DMS153 treated with DMSO at 0.1 percent for 48 hours (cell line): ENCODE results near the gene CASS4.

Source experiments
- DNase-seq: peaks from one replicate; lab custom pipeline; 2025; ENCODE audit not compliant: unreplicated experiment; lab: John Stamatoyannopoulos, UW

CASS4 gene

DNA sequence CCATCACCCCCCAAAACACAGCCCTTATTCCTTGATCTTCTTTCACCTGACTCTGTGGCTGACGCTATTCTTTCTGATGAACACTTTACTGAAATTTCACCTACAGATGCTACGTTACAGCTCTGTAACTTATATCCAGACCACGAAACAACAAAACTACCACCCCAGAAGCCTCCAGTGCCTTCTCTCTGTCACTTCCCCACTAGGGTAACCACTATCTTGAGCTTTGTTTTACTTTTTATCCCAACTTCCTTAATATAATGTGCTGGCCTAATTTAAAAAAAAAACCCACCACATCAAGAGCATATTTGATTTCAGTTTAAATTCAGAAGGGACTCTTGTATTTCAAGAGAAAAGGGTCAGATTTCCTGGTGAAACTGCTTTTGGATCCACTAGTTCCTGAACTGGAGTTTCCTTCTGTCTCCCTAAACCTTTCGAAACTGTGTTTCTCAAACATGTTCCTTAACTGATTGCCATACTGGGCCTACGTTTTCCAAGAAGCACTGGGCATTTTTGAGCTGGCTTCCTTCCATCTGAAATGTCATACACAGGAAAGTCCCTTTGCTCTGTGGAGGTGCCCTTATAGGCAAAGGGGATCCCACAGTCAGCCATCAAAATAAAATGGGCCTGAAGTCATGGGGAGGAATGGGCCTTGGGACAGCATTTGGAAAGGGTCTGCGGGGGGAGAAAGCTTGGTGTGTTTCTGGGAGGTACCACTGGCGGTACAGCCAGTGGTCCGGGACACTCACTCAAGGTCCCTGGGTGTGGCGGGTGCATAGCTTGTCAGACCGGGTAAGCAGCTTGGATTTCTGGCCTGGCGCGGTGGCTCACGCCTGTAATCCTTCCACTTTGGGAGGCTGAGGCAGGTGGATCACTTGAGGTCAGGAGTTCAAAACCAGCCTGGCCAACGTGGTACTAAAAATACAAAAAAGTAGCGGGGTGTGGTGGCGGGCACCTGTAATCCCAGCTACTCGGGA is 30.6 kb downstream of the CASS4 start:
- DNase-seq: no peak

DNA sequence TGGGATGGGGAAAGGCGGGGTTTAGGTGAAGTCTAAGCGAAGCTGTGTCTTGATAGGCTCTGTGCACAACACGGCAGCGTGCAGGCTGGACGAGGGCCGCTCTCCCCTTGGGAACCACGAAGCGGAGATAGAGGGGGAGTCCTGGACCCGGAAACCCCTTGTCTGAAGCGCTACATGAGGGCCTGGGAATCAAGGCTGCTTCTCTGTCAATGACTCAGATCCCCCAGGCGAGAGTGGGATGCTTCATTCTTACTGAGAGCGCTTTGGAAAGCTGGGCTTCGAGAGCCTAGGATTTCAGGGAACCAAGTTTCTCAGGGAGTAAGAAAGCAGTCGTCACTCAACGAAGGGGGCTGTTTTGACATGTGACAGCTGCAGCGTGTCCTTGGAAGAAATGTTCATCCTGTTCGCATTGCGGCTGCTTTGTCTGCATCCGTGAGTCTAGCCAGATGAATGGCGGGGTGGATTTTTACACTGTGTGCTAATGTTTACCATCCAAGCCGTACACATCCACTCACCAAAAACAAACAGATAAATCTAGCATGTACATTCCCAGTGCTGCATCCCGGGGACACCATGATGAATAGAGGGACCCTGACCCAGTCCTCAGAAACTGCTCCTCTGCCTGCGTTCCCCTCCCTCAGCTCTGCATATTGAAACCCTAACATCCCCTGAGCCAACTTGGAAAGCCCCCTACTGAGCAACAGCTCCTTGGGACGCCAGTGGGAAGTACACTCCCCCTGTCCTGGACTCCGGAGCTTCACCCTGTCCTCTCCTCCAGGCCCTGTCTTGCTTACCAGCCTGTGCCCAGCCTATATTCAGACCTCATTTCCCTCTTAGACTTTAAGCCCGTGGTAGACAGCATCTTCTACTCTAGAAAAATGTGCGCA is 31.8 kb downstream of the CASS4 start:
- DNase-seq: no peak

DNA sequence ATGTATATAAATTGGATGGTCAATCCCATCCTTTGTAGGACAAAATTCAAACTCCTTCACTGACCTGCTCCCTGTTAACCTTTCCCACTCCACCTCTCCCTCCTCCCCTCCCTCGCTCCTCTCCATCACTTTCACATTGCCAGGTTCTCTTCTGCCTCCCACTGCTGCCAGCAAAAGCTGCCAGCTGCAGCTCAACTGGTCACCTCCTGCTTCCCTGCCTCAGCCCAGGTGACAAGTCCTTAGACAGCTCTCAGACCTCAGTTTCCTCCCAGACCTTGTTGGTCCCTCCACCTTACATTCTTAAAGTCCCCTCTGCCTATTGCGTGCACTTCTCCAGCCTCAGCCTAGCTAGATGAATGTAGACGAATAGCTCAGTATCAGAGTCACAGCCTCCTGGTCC is 33.1 kb downstream of the CASS4 start:
- DNase-seq: no peak

DNA sequence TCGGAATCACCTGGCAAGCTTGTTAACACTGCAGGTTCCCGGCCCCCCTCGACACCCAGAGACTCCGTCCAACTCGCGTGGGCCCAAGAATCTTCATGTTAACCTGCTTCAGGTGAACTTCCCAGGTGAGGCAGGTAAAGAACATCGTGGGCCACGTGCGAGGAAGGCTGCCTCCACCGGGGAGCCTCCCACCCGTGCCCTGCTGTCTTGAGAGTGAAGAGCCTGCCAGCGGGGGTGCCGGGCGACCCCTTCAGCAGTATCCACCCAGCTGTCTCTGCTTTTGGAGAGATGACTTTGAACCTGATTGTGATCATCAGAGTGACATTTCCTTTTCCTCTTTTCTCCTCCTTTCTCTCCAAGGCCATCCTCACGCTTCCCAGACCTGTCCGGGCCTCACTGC is 33.5 kb downstream of the CASS4 start:
- no peak for DNase-seq

DNA sequence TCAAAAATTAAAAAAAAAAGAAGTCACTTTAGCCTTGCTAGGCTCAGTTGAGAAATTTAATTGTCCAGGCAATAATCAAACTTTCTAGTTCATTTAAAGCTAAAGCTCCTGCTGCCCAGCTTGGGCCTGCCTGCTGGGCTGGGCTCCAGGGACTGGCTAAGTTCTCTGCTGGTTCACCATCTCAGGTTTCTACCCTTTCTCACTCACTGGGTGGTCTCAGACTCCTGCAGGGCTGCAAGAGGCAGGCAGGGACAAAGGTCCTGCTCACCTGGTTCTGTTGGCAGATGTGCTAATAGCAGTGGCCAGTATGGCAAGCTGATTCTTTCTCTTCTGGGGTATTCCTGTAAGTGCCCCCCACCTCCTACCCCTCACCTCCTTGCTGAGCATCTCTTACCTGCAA is 35.2 kb downstream of the CASS4 start:
- no peak for DNase-seq

DNA sequence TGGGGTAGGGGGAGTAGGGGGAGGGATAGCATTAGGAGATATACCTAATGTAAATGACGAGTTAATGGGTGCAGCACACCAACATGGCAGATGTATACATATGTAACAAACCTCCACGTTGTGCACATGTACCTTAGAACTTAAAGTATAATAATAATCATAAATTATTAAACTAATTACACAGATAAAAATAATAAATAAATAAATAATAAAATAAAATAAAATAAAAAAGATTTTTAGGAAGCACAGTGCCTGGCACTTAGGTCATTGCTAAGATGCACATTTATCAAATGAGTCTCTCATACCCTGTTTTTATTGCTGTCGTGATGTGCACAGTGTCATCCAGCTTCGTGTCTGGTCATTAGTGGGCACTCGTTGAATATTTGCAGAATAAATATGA is 37.4 kb downstream of the CASS4 start:
- DNase-seq: no peak

DNA sequence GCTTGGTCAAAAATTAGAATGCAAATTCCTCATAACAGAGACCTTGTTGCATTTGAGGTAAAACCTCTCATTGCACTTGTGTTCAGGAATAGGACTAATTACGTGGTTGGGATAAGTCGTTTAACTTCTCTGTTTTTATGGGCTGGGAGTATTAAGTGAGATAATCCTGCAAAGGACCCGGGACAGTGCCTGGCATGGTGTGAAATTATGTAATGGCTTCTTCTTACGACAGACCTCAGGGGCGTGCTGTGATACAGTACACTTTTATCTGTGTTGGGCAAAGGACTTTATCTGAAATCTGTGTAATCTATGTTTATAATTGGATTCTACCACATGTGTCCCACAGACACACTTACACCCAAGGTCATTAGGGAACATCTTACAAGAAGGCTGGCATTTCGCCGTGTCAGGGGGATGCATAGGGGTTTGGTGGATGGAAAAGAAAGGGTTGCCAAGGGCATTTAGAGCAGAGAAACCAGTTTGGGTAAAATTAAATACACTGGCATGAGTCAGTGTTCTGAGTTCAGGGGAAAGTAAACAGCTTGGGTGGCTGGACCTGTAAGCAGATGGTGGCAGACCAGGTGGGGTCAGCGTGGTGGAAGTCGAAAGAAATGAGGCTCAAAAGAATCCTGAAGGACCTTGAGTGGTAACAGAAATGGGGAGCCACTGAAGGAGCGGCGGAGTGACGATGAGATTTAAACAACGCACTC is 39.2 kb downstream of the CASS4 start:
- no peak for DNase-seq

DNA sequence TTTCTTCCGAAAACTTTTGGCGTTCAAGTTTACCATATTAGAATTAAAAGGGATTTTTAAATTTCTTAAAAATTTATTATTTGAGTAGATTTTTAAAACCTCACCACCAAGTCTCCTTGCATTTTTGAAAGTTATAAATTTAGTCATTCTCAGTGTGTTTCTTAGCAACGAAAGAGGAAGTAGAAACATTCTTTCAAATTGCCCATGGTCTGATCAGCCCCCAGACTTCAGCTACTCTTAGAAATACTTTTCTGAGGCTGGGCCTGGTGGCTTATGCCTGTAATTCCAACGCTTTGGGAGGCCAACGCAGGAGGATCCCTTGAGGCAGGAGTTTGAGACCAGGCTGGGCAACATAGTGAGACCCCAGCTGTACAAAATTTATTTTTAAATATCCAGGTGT is 41.3 kb downstream of the CASS4 start:
- DNase-seq: no peak

DNA sequence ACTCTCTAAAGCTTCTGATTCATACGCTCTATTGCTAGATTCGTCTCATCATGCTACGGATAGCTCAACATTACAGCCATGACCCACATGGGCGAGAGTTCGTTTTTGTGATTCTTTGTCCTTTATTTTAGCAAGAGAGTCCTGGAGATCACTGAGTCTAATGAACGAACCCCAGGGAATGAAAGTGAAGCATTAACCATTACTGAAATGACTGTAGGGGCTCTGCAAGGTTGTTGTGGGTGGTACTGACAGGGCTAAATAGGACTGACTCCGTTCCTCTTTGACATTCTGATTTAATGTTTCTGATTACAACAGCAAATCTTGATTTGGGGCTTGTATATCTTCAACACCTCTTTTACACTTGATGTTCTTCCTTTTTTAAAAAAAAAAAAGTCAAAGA is 42.7 kb downstream of the CASS4 start:
- no peak for DNase-seq

DNA sequence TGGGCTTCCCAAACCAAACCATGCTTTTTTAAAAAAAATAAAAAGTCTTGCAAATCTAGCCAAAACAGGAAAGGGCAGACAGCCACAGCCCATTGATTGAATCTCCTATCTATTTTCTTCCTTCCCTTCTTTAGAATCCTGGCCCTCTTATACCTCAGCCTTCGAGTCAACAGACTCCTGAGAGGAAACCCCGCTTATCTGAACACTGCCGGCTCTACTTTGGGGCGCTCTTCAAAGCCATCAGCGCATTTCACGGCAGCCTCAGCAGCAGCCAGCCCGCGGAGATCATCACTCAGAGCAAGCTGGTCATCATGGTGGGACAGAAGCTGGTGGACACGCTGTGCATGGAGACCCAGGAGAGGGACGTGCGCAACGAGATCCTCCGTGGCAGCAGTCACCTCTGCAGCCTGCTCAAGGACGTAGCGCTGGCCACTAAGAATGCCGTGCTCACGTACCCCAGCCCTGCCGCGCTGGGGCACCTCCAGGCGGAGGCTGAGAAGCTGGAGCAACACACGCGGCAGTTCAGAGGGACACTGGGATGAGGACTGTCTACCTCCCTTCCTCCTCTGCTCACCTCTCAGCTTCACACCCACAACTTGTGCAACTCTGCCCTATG is 46.3 kb downstream of the CASS4 start:
- DNase-seq: no peak

DNA sequence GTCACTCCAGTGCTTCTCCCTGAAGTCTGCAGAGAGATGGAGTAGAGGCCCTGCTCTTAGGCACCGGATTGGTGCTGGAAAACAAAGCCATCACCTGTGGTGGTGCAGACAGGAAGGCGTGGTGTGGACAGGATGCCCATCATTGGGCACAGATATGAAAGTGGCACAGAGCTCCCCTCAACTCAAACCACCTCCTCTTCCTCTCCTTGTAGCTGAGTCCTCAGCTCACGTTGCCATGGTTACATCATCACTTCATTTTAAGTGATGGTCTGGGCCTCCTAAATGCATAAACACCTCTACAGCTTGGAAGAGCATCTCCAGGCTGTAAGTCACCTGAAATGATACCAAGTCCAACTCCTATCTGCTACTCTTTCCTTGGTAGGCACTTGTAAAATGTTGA is 48.4 kb downstream of the CASS4 start:
- DNase-seq: no peak

DNA sequence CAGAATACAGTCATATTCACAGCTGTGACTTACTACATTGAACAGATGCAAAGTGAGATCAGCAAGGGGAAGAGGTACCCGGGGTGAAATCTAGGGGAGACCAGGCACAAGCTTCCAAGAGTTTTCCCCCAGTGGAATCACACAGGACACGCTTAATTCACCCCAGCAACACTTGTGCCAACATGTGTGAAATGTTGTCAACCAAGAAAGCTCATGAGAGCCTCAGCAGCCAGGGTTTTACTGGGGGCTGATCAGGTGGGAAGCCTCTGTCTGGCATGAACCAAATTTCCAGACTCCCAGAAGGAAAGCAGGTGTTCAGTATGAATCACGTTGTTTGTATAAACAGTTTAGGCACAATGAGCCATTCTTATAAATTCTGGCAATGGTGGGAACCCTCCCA is 49.5 kb downstream of the CASS4 start:
- DNase-seq: no peak

DNA sequence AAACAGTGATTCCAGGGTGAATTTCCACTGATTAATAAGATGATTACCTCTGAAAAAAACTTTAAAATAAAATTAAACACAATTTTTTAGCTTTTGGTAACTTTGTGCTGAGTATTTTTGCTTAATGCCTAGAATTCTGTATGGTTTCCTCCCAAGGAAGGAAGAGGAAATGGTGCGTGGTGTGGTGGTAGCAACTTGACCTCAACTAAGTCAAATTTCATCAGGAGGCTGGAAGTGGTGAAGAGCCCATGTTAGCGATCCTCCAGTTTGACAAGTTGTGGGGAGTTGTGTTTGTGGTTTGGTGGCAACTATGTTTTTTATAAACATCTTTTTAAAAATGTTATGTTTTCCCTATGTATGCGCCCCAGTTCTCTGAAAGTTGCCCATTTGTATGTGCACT is 51.4 kb downstream of the CASS4 start:
- DNase-seq: no peak

DNA sequence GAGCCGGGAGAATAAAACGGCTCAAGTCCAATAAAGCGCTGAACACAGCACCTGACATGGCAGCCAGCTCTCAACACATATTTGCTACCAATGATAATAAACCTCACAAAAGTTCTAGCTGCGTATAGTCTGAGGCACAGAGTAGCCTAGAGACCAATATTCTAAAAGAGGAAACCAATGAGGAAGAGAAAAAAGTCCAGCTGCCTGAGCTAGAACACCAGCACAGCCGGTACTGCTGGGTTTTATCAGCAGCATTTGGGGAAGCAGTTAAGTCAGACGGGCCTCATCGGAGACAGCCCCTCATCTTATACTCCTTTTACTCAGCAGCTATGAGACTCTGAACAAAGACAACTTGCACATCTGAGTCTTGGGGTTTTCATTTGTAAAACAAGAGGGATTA is 53.9 kb downstream of the CASS4 start:
- no peak for DNase-seq

DNA sequence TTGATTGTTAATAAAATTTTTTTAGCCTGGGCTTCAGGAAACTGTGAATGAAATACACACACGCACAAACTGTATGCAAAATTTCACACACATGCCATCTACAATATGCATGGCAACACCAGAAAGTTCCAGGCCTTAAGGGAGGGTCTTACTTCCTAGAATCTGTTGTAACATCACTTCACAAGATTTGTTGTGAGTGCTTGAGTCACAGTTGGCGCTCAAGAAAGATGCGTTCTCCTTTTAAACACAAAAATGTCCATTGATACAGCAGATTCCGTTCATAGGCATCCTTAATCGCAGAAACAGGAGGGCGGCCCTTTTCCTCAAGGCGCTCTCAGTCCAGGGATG is 55.9 kb downstream of the CASS4 start:
- no peak for DNase-seq

DNA sequence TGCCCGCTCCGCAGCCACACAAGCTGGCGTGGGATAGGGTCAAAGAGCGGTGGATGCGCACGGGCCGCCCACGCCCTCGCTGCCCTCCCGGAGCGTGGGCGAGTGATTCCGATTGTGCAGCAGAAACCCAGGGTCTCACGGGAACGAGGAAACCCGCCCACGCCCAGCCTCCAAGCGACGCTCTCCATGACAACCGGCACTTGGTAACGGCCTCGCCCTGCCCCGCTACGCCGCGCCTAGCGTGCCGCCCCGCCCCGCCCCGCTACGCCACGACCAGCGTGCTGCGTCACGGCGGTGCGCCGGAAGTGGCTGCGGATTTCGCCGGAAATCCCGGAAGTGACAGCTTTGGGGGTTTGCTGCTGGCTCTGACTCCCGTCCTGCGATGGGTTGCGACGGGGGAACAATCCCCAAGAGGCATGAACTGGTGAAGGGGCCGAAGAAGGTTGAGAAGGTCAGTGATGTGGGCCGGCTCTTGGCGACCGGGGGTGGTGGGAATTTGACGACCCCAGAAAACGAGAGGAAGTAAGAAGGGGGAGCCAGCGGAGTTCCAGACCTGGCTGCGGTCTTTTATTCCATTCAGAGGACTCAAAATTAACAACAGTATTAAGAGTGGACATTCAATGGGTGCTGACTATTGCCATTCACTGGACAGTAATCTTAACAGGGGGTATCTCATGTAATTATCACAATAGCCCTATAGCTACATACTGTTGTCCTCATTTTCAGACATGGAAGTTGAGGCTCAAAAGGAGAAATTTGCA is 56.4 kb downstream of the CASS4 start, which contains the start of gene RTF2:
Gene RTF2 (plus strand): TSS at position 312 of the 761 bp plus-strand sequence. CDS start 71 bp downstream, at position 383.
- peak; percentile 79 for DNase-seq

DNA sequence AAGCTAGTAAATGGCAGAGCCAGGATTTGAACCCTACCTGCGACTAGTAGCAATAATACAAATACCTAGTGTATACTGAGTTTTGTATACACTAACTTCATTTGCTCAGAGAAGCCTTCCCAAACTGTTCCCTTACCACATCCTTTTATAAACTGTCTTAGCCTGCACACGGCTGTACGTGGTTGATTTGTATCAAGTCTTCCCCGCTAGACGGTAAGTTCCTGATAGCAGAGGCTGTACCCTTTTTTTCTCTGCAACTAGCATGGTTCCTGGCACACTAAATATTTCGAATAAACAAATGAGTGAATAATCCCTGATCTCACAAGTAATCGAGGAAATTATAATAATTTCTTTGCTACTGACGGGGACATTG is 57.0 kb downstream of the CASS4 start:
- no peak for DNase-seq

DNA sequence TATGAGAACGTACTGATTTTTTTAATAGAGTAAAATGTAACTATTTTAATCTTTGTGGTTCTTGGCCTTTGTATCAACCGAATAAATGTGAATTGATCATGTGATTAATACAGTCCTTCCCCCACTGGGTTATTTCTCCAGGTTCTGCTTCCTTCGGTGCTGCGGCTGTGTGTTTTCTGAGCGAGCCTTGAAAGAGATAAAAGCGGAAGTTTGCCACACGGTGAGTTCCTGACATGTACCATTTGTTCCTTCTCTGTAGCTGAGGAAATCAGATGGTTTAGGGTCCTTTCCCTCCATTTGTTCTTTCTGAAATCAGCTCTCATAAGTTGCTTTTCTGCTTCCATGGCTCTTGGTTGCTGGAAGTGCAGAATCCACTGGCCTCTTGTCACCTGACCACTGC is 71.9 kb downstream of the CASS4 start:
- no peak for DNase-seq

DNA sequence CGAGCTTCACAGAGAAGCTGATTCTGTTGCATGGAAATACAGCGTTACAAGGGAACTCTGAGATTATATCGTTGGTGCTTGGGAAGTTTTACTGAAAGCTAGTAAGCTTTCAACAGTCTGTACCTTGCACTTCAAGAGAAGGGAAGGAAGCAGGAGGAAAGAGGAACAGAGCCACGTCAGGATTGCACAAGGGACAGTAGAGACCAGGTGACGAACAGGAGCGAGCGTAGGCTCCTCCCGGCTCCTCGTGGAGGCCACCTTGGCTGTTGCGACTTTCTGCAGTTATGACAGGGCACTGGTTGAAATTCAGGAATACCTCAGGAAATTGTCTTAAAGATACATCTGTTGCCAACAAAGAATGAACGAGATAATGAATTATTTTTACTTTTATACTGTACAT is 75.2 kb downstream of the CASS4 start:
- no peak for DNase-seq

DNA sequence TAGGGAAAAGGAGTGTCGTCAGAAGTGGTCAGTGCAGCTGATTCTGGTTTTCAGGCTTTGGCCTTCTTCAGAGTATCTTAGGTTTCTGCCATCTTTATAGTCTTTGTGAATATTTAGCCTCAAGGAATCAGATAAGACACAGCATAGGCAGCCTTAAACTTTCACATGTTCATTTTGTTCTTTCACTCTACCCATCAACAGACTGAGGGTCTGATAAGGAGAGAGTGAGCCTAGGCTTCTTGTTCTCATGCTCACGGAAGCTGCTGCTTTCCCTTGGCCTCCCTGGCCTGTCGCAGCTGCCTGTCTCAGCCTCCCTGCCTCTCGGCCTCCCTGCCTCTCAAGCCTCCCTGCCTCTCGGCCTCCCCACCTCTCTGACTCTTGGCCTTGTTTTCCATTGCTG is 76.5 kb downstream of the CASS4 start:
- no peak for DNase-seq
